GM21619 (cell line): ENCODE data around the gene GLIS2.
A peak's percentile ranks its signal among the peaks of the same experiment; 100 is the strongest.

Source experiments
- ATAC-seq: cut with Tn5 transposase; IDR thresholded peaks from one replicate; pipeline ENCODE4 v1.9.1; 2021; ENCODE audit not compliant: unreplicated experiment

The GLIS2 gene

DNA sequence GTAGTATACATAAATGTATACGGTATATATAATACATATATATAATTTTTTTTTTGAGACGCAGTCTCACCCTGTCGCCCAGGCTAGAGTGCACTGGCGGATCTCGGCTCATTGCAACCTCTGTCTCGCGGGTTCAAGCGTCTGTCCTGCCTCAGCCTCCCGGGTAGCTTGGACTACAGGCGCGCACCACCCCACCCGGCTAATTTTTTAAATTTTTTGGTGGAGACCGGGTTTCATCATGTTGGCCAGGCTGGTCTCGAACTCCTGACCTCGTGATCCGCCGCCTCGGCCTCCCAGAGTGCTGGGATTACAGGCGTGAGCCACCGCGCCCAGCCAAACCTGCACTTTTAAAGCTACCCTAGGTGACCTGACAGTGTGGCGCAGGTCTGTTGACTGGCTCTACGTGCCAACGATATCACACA, 34.5 kb downstream of the GLIS2 start:
- ATAC-seq: peak; percentile 15

- peak; percentile 85 for ATAC-seq
Observed at GRCh38 chr16:4350787-4351659, 35.2 kb downstream of the GLIS2 start, which contains the start of gene PAM16. Gene PAM16 (minus strand): TSS chr16:4351321. CDS start chr16:4351234, 87 bp downstream.

GRCh38 chr16:4351880-4352279, 36.0 kb downstream of the GLIS2 start:
- ATAC-seq: no peak

- ATAC-seq: no peak
Observed at GRCh38 chr16:4352843-4353242, 37.0 kb downstream of the GLIS2 start.

GRCh38 chr16:4353675-4354074, 37.8 kb downstream of the GLIS2 start:
- no peak for ATAC-seq

DNA sequence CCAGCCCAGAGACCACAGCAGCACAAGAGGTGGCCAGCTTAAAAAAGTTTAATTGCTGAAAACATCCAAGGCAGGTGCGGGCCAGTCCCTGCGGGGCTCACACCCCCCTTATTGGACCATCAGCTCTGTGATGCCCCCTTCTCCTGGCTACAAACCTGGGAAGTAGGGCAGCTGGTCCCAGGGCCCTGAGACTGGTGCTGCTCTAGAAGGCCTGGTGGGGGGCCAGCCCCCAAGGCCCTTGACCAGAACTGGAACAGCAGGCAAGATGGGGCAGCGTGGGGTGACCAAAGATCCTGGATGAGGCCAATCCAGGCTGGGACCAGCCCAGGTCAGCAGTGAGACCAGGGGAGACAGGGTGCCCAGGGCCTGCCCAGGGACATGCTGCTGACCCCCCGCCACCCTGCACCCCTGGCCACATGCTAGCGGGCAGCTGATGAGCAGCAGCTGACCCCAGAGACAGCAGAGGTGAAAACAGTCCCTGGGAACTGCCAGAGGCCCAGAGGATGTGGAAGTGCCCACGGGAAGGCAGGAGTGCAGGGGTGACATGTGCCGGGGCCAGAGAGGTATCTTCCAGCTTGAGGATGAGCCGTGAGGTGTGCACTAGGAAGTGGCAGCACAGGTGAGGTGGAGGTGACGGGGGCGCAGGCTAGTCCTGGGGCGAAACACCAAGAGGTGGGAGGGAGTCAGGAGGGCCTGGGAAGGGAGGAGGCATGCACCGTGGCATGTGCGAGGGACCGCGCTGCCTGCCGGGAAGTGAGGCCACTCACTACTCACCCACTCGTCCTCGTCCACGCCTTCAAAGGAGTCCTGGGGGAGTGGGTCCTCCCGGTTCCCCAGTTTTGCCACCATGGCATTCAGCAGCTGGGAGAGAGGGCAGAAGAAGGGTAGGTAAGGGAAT, 38.9 kb downstream of the GLIS2 start:
- no peak for ATAC-seq

DNA sequence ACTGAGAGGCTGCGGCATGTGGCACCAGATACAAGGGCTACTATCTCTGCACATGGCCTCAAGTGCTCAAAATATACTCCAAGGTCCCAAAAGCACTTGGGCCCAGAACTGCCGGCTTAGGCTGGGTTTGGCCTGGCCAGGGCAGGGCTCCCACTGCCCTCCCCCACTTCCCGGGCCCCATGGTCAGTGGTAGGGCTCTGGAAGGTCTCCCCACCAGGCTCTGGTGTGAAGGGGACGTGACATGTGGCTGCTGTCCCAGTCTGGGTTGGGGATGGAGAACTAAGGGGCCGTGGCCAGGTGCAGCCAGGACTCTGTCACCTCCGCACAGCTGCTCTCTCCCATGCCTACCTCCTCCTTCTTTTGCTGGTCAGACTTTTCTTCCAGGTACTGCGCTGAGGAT, 41.0 kb downstream of the GLIS2 start:
- ATAC-seq: no peak

DNA sequence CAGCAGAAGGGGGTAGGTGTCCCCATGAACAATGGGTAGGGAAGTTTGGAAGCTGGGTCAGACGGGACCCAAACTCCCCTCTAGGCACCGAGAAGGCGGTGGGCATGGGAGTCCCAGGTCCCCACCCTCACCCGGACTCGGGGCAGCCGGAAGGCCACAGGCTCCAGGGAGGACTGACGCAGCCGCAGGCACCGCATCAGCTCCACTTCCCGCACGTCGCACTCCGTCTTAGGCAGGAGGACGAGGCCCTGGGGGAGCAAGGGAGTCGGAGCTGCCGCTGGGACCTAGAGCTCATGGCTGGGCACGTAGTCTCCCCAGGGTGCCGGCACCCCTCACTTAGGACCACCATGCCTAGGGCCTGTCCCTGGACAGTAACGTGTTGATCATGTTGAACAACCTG, 42.4 kb downstream of the GLIS2 start:
- no peak for ATAC-seq

DNA sequence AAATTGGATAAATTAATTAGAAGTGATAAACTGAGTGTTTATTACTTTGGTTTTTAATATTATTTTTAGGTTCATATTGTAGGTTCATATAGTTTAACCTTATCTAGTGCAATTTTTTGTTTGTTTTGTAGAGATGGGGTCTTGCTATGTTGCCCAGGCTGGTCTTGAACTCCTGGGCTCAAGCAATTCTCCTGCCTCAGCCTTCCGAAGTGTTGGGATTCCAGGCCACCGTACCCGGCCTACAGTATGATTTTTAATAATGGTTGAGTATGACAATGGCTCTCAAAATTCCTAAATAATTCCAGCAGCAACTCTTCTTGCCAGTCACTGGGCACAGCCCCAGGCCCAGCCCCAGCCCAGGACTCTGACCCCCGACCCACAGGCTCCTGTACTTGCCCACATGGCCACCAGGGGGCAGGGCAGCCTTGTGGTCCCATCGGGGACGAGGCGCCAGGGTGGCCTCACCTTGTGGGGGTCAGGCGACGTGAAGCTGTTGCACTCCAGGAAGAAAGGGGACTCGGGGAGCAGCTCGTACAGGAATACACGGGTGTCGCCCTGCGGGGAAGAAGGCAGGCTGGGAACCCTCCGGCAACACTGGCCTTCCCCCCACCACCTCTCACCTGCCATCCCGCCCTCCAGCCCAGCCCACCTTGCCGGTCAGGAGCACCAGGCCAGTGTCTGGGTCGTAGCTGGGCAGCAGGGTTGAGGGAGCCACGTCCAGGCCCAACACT, 43.1 kb downstream of the GLIS2 start:
- no peak for ATAC-seq

GRCh38 chr16:4359914-4360313, 44.0 kb downstream of the GLIS2 start:
- no peak for ATAC-seq

GRCh38 chr16:4360538-4361021, 44.7 kb downstream of the GLIS2 start:
- no peak for ATAC-seq

DNA sequence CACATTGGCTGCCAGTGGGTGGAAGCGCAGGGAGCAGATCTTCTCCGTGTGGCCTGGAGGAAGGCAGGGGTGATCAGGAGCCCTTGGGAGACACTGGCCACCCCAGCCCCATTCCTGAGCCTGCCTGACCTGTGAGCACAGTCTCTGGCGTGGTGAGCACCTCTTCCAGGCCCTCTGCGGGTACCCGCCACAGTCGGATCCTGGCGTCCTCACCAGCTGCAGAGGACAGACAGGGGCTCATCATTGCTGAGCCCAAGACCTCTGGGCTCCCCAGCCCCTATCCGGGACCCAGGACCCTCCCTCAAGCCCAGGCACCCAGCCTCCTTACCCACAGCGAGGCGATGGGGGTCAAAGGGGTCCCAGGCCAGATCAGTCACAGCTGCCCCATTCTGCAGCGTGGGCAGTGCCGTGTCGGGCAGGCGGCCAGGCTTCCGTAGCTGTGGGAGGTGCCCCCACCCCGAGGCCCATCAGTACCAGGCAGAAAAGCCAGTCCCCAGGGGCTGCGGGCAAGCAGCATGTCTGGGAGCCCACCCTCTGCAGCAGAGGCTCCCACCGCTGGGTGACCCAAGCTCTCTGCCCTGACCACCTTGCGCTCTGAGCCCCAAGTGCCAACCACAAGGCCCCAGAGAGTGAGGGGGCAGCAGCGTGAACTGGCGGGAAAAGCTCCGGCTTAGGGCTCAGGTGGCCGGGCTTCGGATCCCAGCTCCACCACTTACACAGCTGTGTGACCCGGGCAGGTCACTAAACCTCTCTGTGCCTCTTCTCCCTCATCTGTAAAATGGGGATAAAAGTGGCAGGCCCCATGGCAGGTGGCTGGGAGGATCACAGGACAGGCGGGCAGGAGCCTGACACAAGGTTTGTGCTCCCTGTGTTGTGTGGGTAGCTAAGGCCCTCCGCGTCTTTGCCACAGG, 45.4 kb downstream of the GLIS2 start:
- no peak for ATAC-seq

DNA sequence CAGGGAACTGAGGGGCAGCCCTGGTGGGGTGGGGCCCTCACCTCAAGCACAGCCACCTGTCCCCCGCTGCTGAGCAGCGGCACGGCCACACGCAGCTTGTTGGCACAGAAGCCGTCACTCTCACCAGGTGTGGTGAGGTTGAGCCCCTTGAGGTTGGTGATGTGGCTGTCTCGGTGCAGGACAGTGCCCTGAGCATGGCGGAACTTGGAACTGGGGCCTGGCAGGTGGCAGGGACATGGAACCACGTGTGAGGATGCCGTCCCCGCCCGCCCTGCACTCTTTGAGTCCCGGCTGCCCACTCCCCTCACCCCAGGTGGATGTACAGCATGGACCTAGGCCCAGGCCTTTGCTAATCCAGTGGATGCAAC, 46.1 kb downstream of the GLIS2 start:
- ATAC-seq: no peak

- no peak for ATAC-seq
Observed at GRCh38 chr16:4362476-4363135, 46.7 kb downstream of the GLIS2 start.

DNA sequence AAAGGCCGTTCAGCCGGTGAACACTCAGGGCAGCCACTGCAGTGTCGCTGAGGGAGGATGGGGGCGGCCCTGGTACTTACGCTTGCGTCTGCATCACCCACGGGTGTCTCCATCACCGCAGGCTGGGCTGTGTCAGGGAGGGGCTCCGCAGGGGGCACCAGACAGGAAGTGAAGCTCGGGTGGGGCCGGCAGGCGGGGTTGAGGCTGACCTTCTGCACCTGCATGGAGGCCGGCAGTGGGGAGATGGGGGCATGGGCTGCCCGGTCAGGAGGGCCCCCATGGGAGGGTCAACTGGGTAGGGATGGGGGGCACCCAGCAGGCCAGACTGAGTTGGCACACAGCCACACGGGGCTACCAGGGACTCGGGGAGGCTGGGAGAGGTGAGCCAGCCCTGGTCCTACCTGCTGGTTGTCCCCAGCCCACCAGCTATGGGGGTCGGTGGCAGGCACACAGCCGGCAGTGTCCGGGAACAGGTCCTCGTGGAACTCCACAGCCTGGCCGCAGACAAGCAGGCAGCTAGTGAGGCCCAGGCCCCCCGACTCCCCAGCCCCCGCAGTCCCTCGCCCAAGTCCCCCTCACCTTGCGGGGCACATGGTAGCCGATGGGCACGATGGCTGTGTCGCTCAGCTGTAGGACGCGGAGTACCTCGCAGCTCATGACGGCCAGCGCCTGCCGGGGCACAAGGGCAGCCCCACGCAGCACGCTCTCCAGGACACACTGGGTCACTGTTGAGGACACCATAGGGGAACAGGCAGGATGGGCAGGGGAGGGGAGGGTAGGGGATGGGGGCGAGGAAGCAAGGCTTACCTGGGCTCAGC, 48.5 kb downstream of the GLIS2 start:
- no peak for ATAC-seq

DNA sequence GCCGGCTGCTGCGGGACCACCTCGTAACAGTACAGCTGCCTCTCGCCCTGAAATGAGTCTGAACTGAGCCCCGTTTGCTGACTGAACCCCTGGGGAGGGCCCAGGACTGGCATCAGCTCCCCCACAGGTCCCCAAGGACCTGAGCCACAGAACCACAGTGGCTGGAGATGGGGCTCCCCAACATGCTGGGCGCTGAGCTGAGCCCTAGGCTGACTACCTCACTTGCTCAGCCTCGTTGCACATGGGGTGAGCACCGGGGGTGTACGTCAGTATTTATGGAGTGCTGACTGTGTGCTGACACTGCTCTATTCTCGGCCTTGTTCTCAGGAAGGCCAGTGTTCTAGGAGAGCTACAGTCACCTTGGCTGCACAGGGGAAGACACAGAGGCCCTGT, 49.1 kb downstream of the GLIS2 start:
- peak; percentile 76 for ATAC-seq

DNA sequence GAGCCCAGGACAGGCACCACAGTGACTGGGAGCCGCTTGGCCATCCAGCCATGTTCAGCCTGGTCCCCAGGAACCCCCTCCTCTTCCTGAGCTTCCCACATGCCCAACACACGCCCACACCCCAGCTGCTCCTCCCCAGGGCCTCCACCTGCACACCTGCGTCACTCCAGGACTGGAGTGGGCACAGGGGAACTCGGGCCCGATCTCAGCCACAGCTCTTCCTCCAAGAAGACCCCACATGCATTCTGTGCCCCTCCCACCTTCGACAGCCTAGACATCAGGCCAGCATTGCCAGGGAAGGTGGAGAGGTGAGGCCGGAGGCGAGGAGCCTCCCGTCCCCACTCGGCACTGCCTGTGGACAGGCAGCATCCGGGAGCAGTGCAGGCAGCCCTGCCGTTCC, 49.7 kb downstream of the GLIS2 start:
- ATAC-seq: no peak

- ATAC-seq: no peak
Observed at GRCh38 chr16:4366016-4366415, 50.1 kb downstream of the GLIS2 start.

- no peak for ATAC-seq
Observed at GRCh38 chr16:4367393-4367856, 51.6 kb downstream of the GLIS2 start.
